HCT116 (cell line): Measurements from ENCODE around the gene RBPJ.

Experiments
- CEBPB ChIP-seq: IDR thresholded peaks from 2 replicates; pipeline ENCODE4 v1.6.1; 2012; ENCODE audit warnings: low read depth
- EZH2 ChIP-seq: fragments of 200-600 bp; sonication (generic); IDR thresholded peaks from 2 replicates; pipeline ENCODE4 v1.6.1; 2017; ENCODE audit warnings: antibody characterized with exemption, mixed run types
- EZH2phosphoT487 ChIP-seq: fragments of 200-600 bp; IDR thresholded peaks from 2 replicates; pipeline ENCODE4 v1.6.1; 2018; ENCODE audit warnings: antibody characterized with exemption, borderline replicate concordance
- POLR2A ChIP-seq: IDR thresholded peaks from 2 replicates; pipeline ENCODE4 v1.7.0; 2011; ENCODE audit warnings: borderline replicate concordance; ENCODE audit not compliant: insufficient read depth, insufficient read length; ENCODE audit errors: extremely low read depth
- POLR2AphosphoS5 ChIP-seq: IDR thresholded peaks from 2 replicates; pipeline ENCODE4 v1.6.1; 2011; ENCODE audit warnings: mild to moderate bottlenecking, low read depth, low read length, moderate library complexity
- SP1 ChIP-seq: IDR thresholded peaks from 2 replicates; pipeline ENCODE4 v1.6.1; 2012; ENCODE audit warnings: low read depth
- TCF7L2 ChIP-seq: IDR thresholded peaks from 2 replicates; pipeline ENCODE4 v1.7.0; 2011; ENCODE audit warnings: borderline replicate concordance, inconsistent platforms; ENCODE audit not compliant: insufficient read depth, insufficient read length; ENCODE audit errors: extremely low read depth
- ZFX ChIP-seq: fragments of 450-650 bp; IDR thresholded peaks from 2 replicates; pipeline ENCODE4 v1.6.1; 2017
- ZNF274 ChIP-seq: fragments of 200-500 bp; sonication (Bioruptor generic); IDR thresholded peaks from 2 replicates; pipeline ENCODE4 v1.6.1; 2014; ENCODE audit warnings: mild to moderate bottlenecking, low read depth, low read length, inconsistent platforms
- TF ChIP-seq, protein P1 (sequence below), 3 experiments: fragments of 200-600 bp in 1 of 3; sonication (generic) in 1 of 3; IDR thresholded peaks in 2 of 3; conservative IDR thresholded peaks in 1 of 3; 2 replicates each; pipeline ENCODE4 v1.5.1; 2012 to 2017; ENCODE audit warnings: low read depth in 2 of 3, low read length in 2 of 3, antibody characterized with exemption in 1 of 3, borderline replicate concordance in 1 of 3, control low read depth in 1 of 3, mild to moderate bottlenecking in 1 of 3, mixed read lengths in 1 of 3, mixed run types in 1 of 3, moderate library complexity in 1 of 3; ENCODE audit not compliant: insufficient read depth in 1 of 3
- TF ChIP-seq, protein P2 (sequence below): IDR thresholded peaks from 2 replicates; pipeline ENCODE4 v1.6.1; 2012; ENCODE audit warnings: low read depth
- TF ChIP-seq, protein P3 (sequence below): IDR thresholded peaks from 2 replicates; pipeline ENCODE4 v1.6.1; 2011; ENCODE audit warnings: mild to moderate bottlenecking, low read length, moderate library complexity; ENCODE audit not compliant: insufficient replicate concordance; ENCODE audit errors: extremely low read depth
- TF ChIP-seq, protein P4 (sequence below): IDR thresholded peaks from 2 replicates; pipeline ENCODE4 v1.6.1; 2012

DNA sequence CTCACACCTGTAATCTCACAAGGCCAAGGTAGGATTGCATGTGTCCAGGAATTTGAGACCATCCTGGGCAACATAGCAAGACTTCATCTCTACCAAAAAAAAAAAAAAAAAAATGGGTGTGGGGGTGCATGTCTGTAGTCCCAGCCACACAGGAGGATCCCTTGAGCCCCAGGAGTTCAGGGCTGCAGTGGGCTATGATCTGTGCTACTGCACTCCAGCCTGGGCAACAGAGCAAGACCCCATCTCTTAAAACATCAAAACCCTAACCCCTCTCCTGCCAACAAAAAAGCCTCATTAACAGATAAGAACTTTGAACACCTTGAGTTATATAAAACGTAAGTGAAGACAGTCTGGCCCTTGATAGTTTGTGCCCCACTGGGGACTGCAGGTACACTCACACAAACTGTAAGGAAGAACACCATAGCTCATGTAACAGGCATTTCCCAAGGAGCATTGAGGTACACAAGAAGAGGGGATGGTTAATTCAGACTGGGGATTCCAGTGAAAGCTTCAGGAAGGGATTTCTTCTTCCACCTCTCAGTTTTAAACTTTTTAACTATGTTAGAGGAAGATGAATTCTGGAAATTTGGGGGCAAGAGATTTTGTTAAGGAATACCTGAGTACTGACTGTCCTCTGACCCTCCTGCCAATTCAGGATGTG, 34.7 kb downstream of the RBPJ start:
- TF ChIP-seq POLR2A (no peak), POLR2AphosphoS5 (no peak), CEBPB (no peak), ZNF274 (no peak), ZFX (no peak), TCF7L2 (no peak), EZH2 (no peak), EZH2phosphoT487 (no peak), SP1 (no peak)
- TF ChIP-seq, protein P1, sequence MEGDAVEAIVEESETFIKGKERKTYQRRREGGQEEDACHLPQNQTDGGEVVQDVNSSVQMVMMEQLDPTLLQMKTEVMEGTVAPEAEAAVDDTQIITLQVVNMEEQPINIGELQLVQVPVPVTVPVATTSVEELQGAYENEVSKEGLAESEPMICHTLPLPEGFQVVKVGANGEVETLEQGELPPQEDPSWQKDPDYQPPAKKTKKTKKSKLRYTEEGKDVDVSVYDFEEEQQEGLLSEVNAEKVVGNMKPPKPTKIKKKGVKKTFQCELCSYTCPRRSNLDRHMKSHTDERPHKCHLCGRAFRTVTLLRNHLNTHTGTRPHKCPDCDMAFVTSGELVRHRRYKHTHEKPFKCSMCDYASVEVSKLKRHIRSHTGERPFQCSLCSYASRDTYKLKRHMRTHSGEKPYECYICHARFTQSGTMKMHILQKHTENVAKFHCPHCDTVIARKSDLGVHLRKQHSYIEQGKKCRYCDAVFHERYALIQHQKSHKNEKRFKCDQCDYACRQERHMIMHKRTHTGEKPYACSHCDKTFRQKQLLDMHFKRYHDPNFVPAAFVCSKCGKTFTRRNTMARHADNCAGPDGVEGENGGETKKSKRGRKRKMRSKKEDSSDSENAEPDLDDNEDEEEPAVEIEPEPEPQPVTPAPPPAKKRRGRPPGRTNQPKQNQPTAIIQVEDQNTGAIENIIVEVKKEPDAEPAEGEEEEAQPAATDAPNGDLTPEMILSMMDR (IDR thresholded peaks at IDR 0.05 in 2 of 3, conservative IDR thresholded peaks at IDR 0.05 in 1 of 3; ENCODE audit: borderline replicate concordance in 1 of 3, insufficient read depth in 1 of 3, low read depth in 2 of 3, low read length in 2 of 3): no peak
- TF ChIP-seq, protein P2, sequence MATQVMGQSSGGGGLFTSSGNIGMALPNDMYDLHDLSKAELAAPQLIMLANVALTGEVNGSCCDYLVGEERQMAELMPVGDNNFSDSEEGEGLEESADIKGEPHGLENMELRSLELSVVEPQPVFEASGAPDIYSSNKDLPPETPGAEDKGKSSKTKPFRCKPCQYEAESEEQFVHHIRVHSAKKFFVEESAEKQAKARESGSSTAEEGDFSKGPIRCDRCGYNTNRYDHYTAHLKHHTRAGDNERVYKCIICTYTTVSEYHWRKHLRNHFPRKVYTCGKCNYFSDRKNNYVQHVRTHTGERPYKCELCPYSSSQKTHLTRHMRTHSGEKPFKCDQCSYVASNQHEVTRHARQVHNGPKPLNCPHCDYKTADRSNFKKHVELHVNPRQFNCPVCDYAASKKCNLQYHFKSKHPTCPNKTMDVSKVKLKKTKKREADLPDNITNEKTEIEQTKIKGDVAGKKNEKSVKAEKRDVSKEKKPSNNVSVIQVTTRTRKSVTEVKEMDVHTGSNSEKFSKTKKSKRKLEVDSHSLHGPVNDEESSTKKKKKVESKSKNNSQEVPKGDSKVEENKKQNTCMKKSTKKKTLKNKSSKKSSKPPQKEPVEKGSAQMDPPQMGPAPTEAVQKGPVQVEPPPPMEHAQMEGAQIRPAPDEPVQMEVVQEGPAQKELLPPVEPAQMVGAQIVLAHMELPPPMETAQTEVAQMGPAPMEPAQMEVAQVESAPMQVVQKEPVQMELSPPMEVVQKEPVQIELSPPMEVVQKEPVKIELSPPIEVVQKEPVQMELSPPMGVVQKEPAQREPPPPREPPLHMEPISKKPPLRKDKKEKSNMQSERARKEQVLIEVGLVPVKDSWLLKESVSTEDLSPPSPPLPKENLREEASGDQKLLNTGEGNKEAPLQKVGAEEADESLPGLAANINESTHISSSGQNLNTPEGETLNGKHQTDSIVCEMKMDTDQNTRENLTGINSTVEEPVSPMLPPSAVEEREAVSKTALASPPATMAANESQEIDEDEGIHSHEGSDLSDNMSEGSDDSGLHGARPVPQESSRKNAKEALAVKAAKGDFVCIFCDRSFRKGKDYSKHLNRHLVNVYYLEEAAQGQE: no peak
- TF ChIP-seq, protein P3, sequence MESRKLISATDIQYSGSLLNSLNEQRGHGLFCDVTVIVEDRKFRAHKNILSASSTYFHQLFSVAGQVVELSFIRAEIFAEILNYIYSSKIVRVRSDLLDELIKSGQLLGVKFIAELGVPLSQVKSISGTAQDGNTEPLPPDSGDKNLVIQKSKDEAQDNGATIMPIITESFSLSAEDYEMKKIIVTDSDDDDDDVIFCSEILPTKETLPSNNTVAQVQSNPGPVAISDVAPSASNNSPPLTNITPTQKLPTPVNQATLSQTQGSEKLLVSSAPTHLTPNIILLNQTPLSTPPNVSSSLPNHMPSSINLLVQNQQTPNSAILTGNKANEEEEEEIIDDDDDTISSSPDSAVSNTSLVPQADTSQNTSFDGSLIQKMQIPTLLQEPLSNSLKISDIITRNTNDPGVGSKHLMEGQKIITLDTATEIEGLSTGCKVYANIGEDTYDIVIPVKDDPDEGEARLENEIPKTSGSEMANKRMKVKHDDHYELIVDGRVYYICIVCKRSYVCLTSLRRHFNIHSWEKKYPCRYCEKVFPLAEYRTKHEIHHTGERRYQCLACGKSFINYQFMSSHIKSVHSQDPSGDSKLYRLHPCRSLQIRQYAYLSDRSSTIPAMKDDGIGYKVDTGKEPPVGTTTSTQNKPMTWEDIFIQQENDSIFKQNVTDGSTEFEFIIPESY: no peak
- TF ChIP-seq, protein P4, sequence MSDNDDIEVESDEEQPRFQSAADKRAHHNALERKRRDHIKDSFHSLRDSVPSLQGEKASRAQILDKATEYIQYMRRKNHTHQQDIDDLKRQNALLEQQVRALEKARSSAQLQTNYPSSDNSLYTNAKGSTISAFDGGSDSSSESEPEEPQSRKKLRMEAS: no peak
